ENCODE data around the gene OBSCN. TPM values are rescaled to one million over a fixed set of nuclear protein-coding genes. Genes with fewer than 3 reads are reported as not detected.

OBSCN gene
- total RNA-seq, 1 donor: 13.0 TPM

GRCh38 chr1:228381356-228381755 is 173.5 kb downstream of the OBSCN start:
- no peak overlapping the region for H3K4me3 ChIP-seq (ENCODE audit: low read depth, low read length)
- TF ChIP-seq CTCF (IDR thresholded peaks at IDR 0.05; ENCODE audit: insufficient read depth, low read depth, low read length): no peak
- DNase-seq (ENCODE audit: low read depth): no peak

GRCh38 chr1:228383773-228384172 is 175.9 kb downstream of the OBSCN start:
- no peak overlapping the region for H3K4me3 ChIP-seq (ENCODE audit: low read depth, low read length)
- DNase-seq (ENCODE audit: low read depth): no peak
- no peak for TF ChIP-seq CTCF (IDR thresholded peaks at IDR 0.05; ENCODE audit: insufficient read depth, low read depth, low read length)

- TF ChIP-seq CTCF (IDR thresholded peaks at IDR 0.05; ENCODE audit: insufficient read depth, low read depth, low read length): no peak
- no peak for DNase-seq (ENCODE audit: low read depth)
- no peak overlapping the region for H3K4me3 ChIP-seq (ENCODE audit: low read depth, low read length)
Observed at GRCh38 chr1:228385232-228385631, 177.4 kb downstream of the OBSCN start.

- H3K4me3 ChIP-seq (ENCODE audit: low read depth, low read length): no peak overlapping the region
- DNase-seq (ENCODE audit: low read depth): no peak
- TF ChIP-seq CTCF (IDR thresholded peaks at IDR 0.05; ENCODE audit: insufficient read depth, low read depth, low read length): no peak
Observed at GRCh38 chr1:228387321-228387720, 179.5 kb downstream of the OBSCN start.

GRCh38 chr1:228390649-228391048 is 182.8 kb downstream of the OBSCN start:
- no peak overlapping the region for H3K4me3 ChIP-seq (ENCODE audit: low read depth, low read length)
- DNase-seq (ENCODE audit: low read depth): no peak
- no peak for TF ChIP-seq CTCF (IDR thresholded peaks at IDR 0.05; ENCODE audit: insufficient read depth, low read depth, low read length)

GRCh38 chr1:228391411-228392020 is 183.7 kb downstream of the OBSCN start:
- TF ChIP-seq CTCF (IDR thresholded peaks at IDR 0.05; ENCODE audit: insufficient read depth, low read depth, low read length): no peak
- H3K4me3 ChIP-seq (ENCODE audit: low read depth, low read length): no peak overlapping the region

More at GRCh38 chr1:228391411-228392020, 183.7 kb downstream of the OBSCN start:
- DNase-seq (ENCODE audit: low read depth): no peak
